Measurements from ENCODE around the gene DYNC1LI1.
"Not testable (repeated sequence)": the region's sequence is repeated elsewhere in the genome, so short reads cannot be mapped to it uniquely, and the experiment has no call there.

DYNC1LI1 gene

GRCh38 chr3:32583708-32584107 is 13.1 kb upstream of the DYNC1LI1 start:
- peak; percentile 88 for DNase-seq

- DNase-seq, result not testable (repeated sequence)
These were observed 8.0 kb upstream of the DYNC1LI1 start for GRCh38 chr3:32578669-32579068.

- DNase-seq, result peak; percentile 57
These were observed 7.2 kb upstream of the DYNC1LI1 start for GRCh38 chr3:32577581-32578556.

GRCh38 chr3:32577174-32577573 is 6.5 kb upstream of the DYNC1LI1 start:
- DNase-seq, result peak; percentile 11

- peak; percentile 84 for DNase-seq
These were observed 4.9 kb upstream of the DYNC1LI1 start for GRCh38 chr3:32575451-32576113.

- DNase-seq, result no peak
These were observed 481 bp upstream of the DYNC1LI1 start for GRCh38 chr3:32571192-32571485.

GRCh38 chr3:32569540-32570420 is 878 bp downstream of the DYNC1LI1 start:
- peak; percentile 64 for DNase-seq

GRCh38 chr3:32568953-32569352 is 1.7 kb downstream of the DYNC1LI1 start:
- DNase-seq, result no peak

GRCh38 chr3:32564195-32564594 is 6.5 kb downstream of the DYNC1LI1 start:
- no peak for DNase-seq

GRCh38 chr3:32562640-32563039 is 8.0 kb downstream of the DYNC1LI1 start:
- DNase-seq, result no peak

GRCh38 chr3:32557640-32558352 is 12.9 kb downstream of the DYNC1LI1 start:
- DNase-seq, result no peak

- DNase-seq, result no peak
These were observed 14.3 kb downstream of the DYNC1LI1 start for GRCh38 chr3:32556332-32556731.

- no peak for DNase-seq
These were observed 16.7 kb downstream of the DYNC1LI1 start for GRCh38 chr3:32553973-32554372.

- no peak for DNase-seq
These were observed 17.2 kb downstream of the DYNC1LI1 start for GRCh38 chr3:32553459-32553858.

- no peak for DNase-seq
These were observed 18.6 kb downstream of the DYNC1LI1 start for GRCh38 chr3:32552013-32552412.

GRCh38 chr3:32551496-32551895 is 19.2 kb downstream of the DYNC1LI1 start:
- no peak for DNase-seq

- no peak for DNase-seq
These were observed 19.6 kb downstream of the DYNC1LI1 start for GRCh38 chr3:32551087-32551486.

- DNase-seq, result no peak
These were observed 25.4 kb downstream of the DYNC1LI1 start for GRCh38 chr3:32545305-32545704.

- peak; percentile 5 for DNase-seq
These were observed 25.8 kb downstream of the DYNC1LI1 start for GRCh38 chr3:32544894-32545293.

GRCh38 chr3:32542807-32543206 is 27.9 kb downstream of the DYNC1LI1 start:
- no peak for DNase-seq

- no peak for DNase-seq
These were observed 29.8 kb downstream of the DYNC1LI1 start for GRCh38 chr3:32540899-32541298.

GRCh38 chr3:32532434-32532833 is 38.2 kb downstream of the DYNC1LI1 start:
- DNase-seq, result no peak

All from fibroblast of skin of back (primary cell).